Stimulated activated CD4-positive, alpha-beta T cell treated with anti-CD3 and anti-CD28 coated beads, TNF-alpha, amount 100 ng/mL, for 48 hours (primary cell): ENCODE data around the gene BTN3A1.
"Not testable (repeated sequence)": the region's sequence is repeated elsewhere in the genome, so short reads cannot be mapped to it uniquely, and the experiment has no call there.

ENCODE experiments used
- DNase-seq, 3 donors: peaks; one replicate each; pipeline ENCODE4 v3.0.0-alpha.2; 2020; ENCODE audit warnings: low read depth in 3 of 3

The BTN3A1 gene

GRCh38 chr6:26440977-26441358, 38.9 kb downstream of the BTN3A1 start:
- DNase-seq, result no peak

GRCh38 chr6:26441977-26442376, 39.9 kb downstream of the BTN3A1 start:
- DNase-seq, result no peak

- DNase-seq, result peak in 1 of 3 donors; percentile 38
Measured at GRCh38 chr6:26445934-26446667, 44.0 kb downstream of the BTN3A1 start.

- DNase-seq, result no peak
Measured at GRCh38 chr6:26447257-26447656, 45.2 kb downstream of the BTN3A1 start.

- no peak for DNase-seq
Measured at GRCh38 chr6:26450240-26450639, 48.2 kb downstream of the BTN3A1 start.

- DNase-seq, result no peak
Measured at GRCh38 chr6:26452631-26453235, 50.7 kb downstream of the BTN3A1 start.

GRCh38 chr6:26454631-26455030, 52.6 kb downstream of the BTN3A1 start:
- no peak for DNase-seq

GRCh38 chr6:26455357-26455970, 53.4 kb downstream of the BTN3A1 start:
- no peak for DNase-seq

GRCh38 chr6:26457264-26457805, 55.3 kb downstream of the BTN3A1 start:
- no peak for DNase-seq

- peak; percentile 35 to 60 (median 48) for DNase-seq
Measured at GRCh38 chr6:26457806-26458688, 56.0 kb downstream of the BTN3A1 start, which contains the start of gene BTN2A1. TSS of gene BTN2A1 (plus strand) at chr6:26457955. CDS start at chr6:26458637, 682 bp downstream.

- no peak for DNase-seq
Measured at GRCh38 chr6:26459023-26459810, 57.1 kb downstream of the BTN3A1 start.

- DNase-seq, result not testable (repeated sequence)
Measured at GRCh38 chr6:26461353-26461752, 59.3 kb downstream of the BTN3A1 start.

- DNase-seq, result no peak
Measured at GRCh38 chr6:26464014-26464413, 61.9 kb downstream of the BTN3A1 start.

- no peak for DNase-seq
Measured at GRCh38 chr6:26464416-26465131, 62.5 kb downstream of the BTN3A1 start.
